ENCODE results near the gene PITRM1. TPM values are rescaled to one million over a fixed set of nuclear protein-coding genes. Genes with fewer than 3 reads are reported as not detected.

Gene PITRM1
- total and polyA plus RNA-seq, 2 experiments from 2014 or later: 44.1 to 45.9 TPM

DNA sequence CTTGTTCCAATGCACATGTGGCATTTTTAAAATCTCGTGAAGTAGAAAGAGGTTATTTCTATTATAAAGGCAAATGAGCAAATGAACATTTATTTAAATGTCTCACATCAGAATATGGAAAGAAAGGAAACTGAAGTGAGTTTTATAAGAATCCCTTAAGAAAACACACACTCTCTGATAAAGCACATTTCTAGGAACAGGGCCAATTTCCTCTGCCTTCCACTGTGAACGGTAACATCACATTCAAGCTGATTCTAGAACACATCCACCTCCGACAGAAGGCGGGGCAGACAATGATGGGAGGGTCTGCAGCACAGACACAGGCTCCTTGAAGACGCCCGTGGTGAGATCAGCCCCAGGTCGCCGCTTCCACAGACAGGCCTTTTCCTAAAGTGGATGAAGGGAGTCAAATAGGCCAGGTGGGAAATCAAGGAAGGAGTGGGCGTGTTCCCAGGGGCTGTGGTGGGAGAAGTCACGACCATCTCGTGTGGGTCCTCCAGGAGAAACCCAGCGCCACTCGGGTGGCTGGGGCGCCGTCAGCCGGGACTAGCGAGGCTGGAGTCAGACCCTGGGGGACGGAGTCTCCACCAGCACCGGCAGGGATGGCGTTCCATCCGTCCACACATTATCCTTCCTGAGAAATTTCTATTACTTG is 31.1 kb downstream of the PITRM1 start:
- peaks cover 7% of the 10 kb centered on the region for H3K36me3 ChIP-seq (replicated peaks; ENCODE audit: insufficient read depth, low read depth)
- TF ChIP-seq, protein P1, sequence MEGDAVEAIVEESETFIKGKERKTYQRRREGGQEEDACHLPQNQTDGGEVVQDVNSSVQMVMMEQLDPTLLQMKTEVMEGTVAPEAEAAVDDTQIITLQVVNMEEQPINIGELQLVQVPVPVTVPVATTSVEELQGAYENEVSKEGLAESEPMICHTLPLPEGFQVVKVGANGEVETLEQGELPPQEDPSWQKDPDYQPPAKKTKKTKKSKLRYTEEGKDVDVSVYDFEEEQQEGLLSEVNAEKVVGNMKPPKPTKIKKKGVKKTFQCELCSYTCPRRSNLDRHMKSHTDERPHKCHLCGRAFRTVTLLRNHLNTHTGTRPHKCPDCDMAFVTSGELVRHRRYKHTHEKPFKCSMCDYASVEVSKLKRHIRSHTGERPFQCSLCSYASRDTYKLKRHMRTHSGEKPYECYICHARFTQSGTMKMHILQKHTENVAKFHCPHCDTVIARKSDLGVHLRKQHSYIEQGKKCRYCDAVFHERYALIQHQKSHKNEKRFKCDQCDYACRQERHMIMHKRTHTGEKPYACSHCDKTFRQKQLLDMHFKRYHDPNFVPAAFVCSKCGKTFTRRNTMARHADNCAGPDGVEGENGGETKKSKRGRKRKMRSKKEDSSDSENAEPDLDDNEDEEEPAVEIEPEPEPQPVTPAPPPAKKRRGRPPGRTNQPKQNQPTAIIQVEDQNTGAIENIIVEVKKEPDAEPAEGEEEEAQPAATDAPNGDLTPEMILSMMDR (IDR thresholded peaks at IDR 0.05; ENCODE audit: poor library complexity): no peak
- TF ChIP-seq EZH2phosphoT487 (IDR thresholded peaks at IDR 0.05; ENCODE audit: low read depth, severe bottlenecking, unreplicated experiment): no peak
- TF ChIP-seq EZH2 (IDR thresholded peaks at IDR 0.05; ENCODE audit: borderline replicate concordance): no peak
- WGBS (ENCODE audit: low lambda C conversion rate, missing lambda C conversion rate): 93% methylated on average over 21 of the region's 21 CpGs
- H3K9me2 ChIP-seq (replicated peaks; ENCODE audit: insufficient read depth): no peaks in the 10 kb centered on the region
- H2AFZ ChIP-seq: no peak overlapping the region
- H3K27ac ChIP-seq: no peak overlapping the region
- no peak overlapping the region for H3K4me2 ChIP-seq
- H3K4me3 ChIP-seq: no peak overlapping the region
- no peaks in the 10 kb centered on the region for H3K79me2 ChIP-seq
- H3K4me1 ChIP-seq (ENCODE audit: insufficient read depth): no peaks in the 10 kb centered on the region
- no peaks in the 10 kb centered on the region for H3K27me3 ChIP-seq
- no peak for DNase-seq (ENCODE audit: low spot score)
- H4K20me1 ChIP-seq (ENCODE audit: insufficient read depth, poor library complexity, severe bottlenecking): no peaks in the 10 kb centered on the region
- no peaks in the 10 kb centered on the region for H3K9me3 ChIP-seq (ENCODE audit: low read depth)

DNA sequence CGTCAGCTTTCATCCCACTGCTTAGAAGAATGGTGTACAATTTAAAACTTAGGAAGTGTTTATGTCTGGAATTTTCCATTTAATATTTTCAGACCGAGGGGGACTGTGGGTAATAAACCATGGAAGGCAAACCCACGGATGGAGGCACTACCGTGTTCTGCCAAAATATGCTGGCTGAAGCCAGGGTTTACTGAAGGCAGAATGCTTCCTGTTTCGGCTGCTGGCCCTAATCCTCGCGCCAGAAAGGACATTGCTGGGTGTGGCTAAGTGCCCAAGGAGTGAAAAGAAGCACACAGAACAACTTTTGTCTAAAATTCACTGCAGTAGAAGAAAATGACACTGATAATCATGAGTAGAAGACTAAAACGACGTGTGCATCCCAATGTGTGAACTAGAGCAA is 32.3 kb downstream of the PITRM1 start:
- no peaks in the 10 kb centered on the region for H3K9me3 ChIP-seq (ENCODE audit: low read depth)
- H4K20me1 ChIP-seq (ENCODE audit: insufficient read depth, poor library complexity, severe bottlenecking): no peaks in the 10 kb centered on the region
- H3K79me2 ChIP-seq: no peaks in the 10 kb centered on the region
- no peak overlapping the region for H3K4me2 ChIP-seq
- no peaks in the 10 kb centered on the region for H3K27me3 ChIP-seq
- H3K36me3 ChIP-seq (replicated peaks; ENCODE audit: insufficient read depth, low read depth): peaks cover 7% of the 10 kb centered on the region
- TF ChIP-seq EZH2 (IDR thresholded peaks at IDR 0.05; ENCODE audit: borderline replicate concordance) (no peak), EZH2phosphoT487 (IDR thresholded peaks at IDR 0.05; ENCODE audit: low read depth, severe bottlenecking, unreplicated experiment) (no peak)
- no peak overlapping the region for H3K27ac ChIP-seq
- 92% methylated on average over 9 of the region's 9 CpGs for WGBS (ENCODE audit: low lambda C conversion rate, missing lambda C conversion rate)
- no peak overlapping the region for H3K4me3 ChIP-seq
- H3K4me1 ChIP-seq (ENCODE audit: insufficient read depth): no peaks in the 10 kb centered on the region
- H2AFZ ChIP-seq: no peak overlapping the region
- no peak for DNase-seq (ENCODE audit: low spot score)
- H3K9me2 ChIP-seq (replicated peaks; ENCODE audit: insufficient read depth): no peaks in the 10 kb centered on the region

DNA sequence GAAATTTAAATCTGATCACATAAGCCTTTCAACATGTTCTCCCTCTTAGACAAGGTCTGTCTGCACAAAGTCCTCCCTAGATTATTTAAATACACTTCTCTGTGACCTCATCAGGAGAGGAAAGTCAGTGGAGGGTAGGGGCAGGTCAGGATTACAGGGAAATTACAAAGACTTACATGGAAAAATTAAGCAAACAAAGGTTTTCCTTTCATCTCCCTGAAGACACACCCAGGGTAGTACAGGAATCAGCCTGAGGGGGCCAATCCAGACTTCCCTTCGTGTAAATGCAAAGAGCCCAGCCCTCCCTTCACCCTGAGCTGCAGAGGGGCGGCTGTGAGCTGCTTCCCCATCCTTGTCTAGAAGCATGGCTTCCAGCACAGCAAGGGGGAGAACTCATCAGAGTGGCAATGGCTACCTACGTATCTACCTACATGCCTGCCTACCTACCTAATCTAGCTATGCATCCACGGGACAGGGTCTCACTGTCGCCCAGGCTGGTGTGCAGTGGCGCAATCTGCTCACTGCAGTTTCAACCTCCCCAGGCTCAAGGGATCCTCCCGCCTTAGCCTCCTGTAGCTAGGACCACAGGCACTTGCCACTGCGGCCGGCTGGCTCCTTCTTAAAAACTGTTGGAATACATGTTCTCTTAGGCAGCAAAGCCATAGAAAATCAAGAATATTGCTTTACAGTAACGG is 33.2 kb downstream of the PITRM1 start:
- WGBS (ENCODE audit: low lambda C conversion rate, missing lambda C conversion rate): 91% methylated on average over 10 of the region's 10 CpGs
- Histone ChIP-seq H3K27me3 (no peaks in the 10 kb centered on the region), H3K4me2 (no peak overlapping the region), H2AFZ (no peak overlapping the region), H3K9me2 (replicated peaks; ENCODE audit: insufficient read depth) (no peaks in the 10 kb centered on the region), H3K9me3 (ENCODE audit: low read depth) (no peaks in the 10 kb centered on the region), H4K20me1 (ENCODE audit: insufficient read depth, poor library complexity, severe bottlenecking) (no peaks in the 10 kb centered on the region), H3K79me2 (no peaks in the 10 kb centered on the region), H3K4me1 (ENCODE audit: insufficient read depth) (no peaks in the 10 kb centered on the region), H3K27ac (no peak overlapping the region), H3K36me3 (replicated peaks; ENCODE audit: insufficient read depth, low read depth) (peaks cover 7% of the 10 kb centered on the region), H3K4me3 (no peak overlapping the region)
- no peak for DNase-seq (ENCODE audit: low spot score)
- no peak for TF ChIP-seq EZH2phosphoT487 (IDR thresholded peaks at IDR 0.05; ENCODE audit: low read depth, severe bottlenecking, unreplicated experiment)
- no peak for TF ChIP-seq EZH2 (IDR thresholded peaks at IDR 0.05; ENCODE audit: borderline replicate concordance)
- TF ChIP-seq, protein P1 (IDR thresholded peaks at IDR 0.05; ENCODE audit: poor library complexity): no peak

Data from hepatocyte (in vitro differentiated cells).